ENCODE data around the gene PSEN2. TPM values are rescaled to one million over a fixed set of nuclear protein-coding genes. Genes with fewer than 3 reads are reported as not detected.

Gene PSEN2
- total RNA-seq: 29.8 and 34.7 TPM in 2 replicates

DNA sequence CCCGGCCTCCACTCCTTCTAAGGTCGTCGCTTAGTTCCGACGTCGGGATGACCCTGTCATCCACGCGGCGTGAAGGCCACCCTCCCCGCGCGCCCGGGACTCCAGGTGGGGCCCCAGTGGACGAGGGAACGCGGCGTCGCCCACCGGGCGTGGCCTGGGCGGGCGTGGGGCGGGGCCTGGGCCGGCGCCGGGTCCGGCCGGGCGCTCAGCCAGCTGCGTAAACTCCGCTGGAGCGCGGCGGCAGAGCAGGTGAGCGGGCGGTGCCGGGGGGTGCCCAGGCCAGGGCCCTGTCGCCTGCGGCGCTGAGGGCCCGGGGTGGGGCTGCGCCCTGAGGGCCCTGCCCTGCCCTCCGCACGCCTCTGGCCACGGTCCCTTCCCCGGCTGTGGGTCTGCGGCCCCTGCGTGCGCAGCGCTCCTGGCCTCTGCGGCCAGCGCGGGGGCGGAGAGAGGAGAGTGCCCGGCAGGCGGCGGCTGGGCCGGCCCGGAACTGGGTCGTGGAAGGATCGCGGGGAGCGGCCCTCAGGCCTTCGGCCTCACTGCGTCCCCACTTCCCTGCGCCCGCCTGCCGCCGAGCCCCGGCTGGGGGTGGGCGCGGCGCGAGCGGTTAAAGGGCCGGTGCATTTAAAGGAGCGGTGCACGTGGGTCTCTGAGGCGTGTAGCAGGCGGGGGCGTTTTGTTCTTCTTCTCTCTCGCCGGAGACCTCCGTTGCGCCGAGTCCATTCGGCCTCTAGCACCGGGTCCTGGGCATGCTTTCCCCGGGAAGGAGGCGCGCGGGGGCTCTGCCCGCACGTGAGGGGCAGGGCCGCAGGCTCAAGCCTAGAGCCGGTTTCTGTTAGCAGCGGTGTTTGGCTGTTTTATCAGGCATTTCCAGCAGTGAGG is at the start of gene PSEN2:
PSEN2 (plus strand) TSS at position 216 of the 879 bp plus-strand sequence. CDS start 11,292 bp downstream, outside the sequence.

DNA sequence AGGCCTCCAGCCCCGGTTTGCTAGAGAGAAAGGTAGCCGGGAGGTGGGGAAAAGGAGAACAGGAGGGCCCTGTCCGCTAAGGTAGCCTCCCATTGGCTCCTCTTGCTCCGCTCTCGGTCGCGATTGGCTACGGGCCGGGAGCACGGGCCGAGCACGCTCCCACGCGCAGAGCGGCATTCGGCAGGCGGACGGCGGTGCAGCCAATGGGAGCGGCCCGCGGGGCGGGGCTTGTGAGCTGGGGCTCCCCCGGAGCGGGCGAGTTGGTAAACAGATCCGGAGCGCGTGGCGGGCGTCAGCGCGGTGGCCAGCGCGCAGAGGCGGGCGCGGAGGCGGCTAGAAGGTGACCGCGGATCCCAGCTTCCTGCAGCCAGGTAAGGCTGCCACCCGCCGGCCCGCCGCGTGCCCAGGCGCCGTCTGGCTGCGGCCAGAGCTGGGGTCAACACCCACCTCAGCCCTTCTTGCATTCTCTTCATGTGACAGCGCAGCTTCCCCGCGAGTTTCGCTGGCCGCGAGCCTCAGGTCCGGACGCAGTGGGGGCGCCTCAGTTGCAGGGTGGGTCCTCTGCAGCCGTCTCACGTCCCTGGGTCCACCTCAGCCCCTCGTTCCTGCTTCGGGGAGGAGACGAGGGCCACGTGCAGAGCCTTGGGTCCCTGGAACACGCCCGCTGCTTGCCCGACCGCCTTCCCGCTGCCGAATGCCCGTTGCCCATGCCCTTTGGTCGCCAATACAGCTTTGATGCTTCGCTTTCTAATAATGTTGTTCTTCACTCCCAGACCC is 69.8 kb downstream of the PSEN2 start, which contains the start of gene COQ8A:
COQ8A (plus strand) TSS at position 266 of the 777 bp plus-strand sequence. CDS start 21,092 bp downstream, outside the sequence.

Other genes starting within 250 kb of the PSEN2 start
- 13.8 and 14.1 TPM in 2 replicates for gene ITPKB, start 131.3 kb upstream of the PSEN2 start, total RNA-seq
- gene COQ8A, start 69.7 kb downstream of the PSEN2 start, total RNA-seq: 15.1 and 16.3 TPM in 2 replicates